ENCODE data around the gene CCDC61. TPM values are rescaled to one million over a fixed set of nuclear protein-coding genes. Genes with fewer than 3 reads are reported as not detected.
A peak's percentile ranks its signal among the peaks of the same experiment; 100 is the strongest.

The CCDC61 gene
- total RNA-seq, 2 donors from 2014 or later = 10.0 to 12.9 TPM

GRCh38 chr19:46030812-46031550 lies 35.7 kb downstream of the CCDC61 start:
- intact Hi-C loops (cut with DNase I) = no loop called here
- DNase-seq (ENCODE audit: low spot score) = peak; percentile 31

DNA sequence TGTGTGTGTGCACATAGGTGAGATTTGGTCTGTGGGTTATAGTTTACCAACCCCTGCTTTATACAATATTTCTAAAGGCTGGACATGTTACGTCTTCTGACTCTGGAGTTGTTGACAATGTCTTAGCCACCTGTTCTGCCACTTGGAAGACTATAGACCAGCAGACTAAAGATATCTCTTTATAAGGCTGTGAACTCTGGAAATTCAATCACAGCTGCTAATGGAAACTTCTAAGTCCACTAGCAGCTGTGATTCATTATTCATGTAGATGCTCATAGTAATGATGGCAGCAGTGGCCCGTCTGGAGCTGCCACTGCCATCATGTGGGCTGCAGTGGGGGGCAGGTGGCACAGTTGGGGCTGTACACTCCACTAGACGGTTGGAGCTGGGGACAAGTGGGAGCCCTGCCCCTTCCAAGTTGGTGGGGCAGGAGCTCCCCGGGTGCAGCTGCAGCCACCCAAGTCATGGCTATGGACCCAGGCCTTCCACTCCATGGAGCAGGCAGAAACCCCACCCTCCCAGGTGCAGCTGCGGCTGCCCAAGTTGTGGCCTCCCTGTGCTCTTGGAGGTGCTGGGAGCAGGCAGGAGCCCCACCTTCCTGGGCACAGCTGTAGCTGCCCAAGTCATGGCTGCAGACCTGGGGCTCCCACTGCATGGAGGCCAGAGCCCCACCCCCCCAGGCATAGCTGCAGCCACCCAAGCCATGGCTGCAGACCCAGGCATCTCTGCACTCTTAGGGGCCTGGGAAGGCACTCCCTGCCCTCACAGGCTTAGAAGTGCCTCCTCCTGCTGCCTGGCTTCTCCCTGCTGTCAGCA lies 36.7 kb downstream of the CCDC61 start:
- peak; percentile 66 for DNase-seq (ENCODE audit: low spot score)

DNA sequence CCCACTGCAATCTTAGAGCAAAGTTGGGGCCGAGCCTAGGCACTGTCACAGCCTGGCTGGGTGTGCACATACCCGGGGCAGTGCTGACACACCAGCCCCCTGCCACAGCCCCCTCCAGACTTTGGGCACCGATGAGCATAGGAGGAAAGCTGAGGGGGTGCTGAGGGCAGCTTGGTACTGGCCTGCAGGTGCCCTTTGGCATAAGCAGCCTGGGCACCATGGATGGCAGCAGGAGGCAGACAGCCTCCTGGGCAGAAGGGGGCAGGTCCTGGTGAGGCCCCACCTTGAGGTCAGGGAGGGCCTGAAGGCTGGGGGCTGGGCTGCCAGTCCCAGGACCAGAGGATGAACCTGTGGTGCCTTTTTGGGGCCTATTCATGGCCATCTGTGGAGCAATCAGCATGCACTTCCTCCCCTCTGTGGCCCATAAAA lies 37.3 kb downstream of the CCDC61 start:
- DNase-seq (ENCODE audit: low spot score) = no peak
- intact Hi-C loops (cut with DNase I) = no loop called here

More for the DNA sequence above, 36.7 kb downstream of the CCDC61 start:
- intact Hi-C loops (cut with DNase I) = no loop called here

- DNase-seq (ENCODE audit: low spot score) = peak; percentile 36
- intact Hi-C loops (cut with DNase I) = no loop called here
These were observed 38.1 kb downstream of the CCDC61 start for GRCh38 chr19:46033401-46033800.

- DNase-seq (ENCODE audit: low spot score) = no peak
- intact Hi-C loops (cut with DNase I) = no loop called here
These were observed 40.3 kb downstream of the CCDC61 start for GRCh38 chr19:46035546-46035945.

DNA sequence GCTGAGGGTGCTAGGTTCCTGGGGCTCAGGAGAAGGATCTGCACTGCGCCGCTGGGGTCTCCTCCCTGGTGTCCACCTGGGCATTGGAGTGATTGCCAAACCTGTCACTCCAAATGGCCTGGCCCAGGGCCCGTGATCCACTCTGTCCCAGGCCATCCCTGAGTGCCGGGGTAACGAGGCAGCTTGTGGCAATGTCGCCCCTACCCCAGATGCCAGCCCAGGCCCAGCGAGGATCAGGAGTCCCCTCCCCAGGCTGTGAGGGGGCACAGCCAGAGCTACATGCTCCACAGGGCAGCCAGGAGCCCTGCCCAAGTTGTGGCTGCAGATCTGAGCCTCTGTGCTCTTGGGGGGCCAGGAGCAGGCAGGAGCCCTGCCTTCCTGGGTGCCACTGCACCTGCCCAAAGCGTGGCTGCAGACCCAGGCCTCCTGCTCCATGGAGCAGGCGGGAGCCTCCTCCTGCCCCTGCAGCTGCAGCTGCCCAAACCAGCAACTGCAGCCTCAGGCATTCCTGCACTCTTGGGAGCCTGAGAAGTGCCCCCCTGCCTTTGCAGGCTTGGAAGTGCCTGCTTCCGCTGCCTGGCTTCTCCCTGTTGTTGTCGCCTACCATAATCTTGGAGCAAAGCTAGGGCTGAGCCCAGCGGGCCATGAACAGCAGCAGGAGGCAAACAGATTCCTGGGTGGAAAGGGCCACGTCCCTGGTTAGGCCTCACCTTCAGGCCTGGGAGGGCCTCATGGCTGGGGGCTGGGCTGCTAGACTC lies 40.9 kb downstream of the CCDC61 start:
- intact Hi-C loops (cut with DNase I) = no loop called here

DNA sequence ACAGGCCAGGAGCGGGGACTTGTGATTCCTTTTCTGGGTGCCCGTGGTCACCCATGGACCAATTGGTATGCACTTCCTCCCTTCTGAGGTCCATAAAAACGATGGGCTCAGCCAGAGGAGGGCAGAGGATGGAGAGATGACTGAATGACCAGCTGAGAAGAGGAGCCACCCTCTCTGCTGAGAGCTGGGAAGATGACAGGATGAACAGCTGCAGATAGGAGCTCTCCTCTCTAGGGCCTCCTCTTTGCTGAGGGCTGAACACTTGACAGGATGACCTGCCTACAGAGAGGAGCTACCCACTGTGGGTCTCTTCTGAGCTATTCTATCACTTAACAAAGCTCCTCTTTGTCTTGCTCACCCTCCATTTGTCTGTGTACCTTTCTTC lies 41.5 kb downstream of the CCDC61 start:
- intact Hi-C loops (cut with DNase I) = no loop called here
- DNase-seq (ENCODE audit: low spot score) = no peak

More for the DNA sequence above, 40.9 kb downstream of the CCDC61 start:
- peak; percentile 66 for DNase-seq (ENCODE audit: low spot score)

- intact Hi-C loops (cut with DNase I) = loop anchor here in 1 of 2 donors (5.0 kb wide), 1 partner anchor 707 kb away; the partner anchor contains the start of genes FKRP and STRN4
- DNase-seq (ENCODE audit: low spot score) = peak; percentile 47
These were observed 44.9 kb downstream of the CCDC61 start for GRCh38 chr19:46040125-46040524.

DNA sequence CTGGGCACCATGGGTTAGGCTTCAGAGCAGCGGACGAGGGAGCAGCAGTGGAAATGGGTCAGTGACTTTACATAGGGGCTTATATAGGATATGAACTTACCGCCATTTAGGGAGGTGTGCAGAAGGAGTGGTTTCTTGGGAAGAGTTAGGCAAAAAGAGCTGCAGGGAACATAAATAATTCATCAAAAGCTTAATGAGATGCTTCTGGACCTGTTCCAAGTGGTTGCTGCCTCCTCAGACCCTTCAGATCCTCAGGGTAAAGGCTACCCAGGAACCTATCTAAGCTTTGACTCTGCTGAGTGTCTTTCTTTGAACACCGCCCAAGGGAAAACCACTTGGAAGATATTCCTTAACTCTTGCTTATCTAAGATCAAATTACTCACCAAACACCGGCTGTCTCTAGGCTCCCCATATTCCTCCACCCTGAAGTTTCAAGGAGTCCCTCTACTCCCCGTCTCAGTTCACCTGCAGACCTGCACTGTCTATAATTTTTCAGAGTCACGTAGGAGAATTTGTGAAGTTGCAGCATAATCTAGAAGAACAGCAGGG lies 45.8 kb downstream of the CCDC61 start, which contains the start of gene IGFL4:
Gene IGFL4 (minus strand): TSS at position 51 of the 549 bp plus-strand sequence. CDS start 40 bp downstream, at position 11.
- peak; percentile 35 for DNase-seq (ENCODE audit: low spot score)

GRCh38 chr19:46042252-46042883 lies 47.1 kb downstream of the CCDC61 start:
- intact Hi-C loops (cut with DNase I) = loop anchor here in 1 of 2 donors (5.0 kb wide), 1 partner anchor 705 kb away; the partner anchor contains the start of genes FKRP and STRN4
- no peak for DNase-seq (ENCODE audit: low spot score)

More for the DNA sequence above, 45.8 kb downstream of the CCDC61 start, which contains the start of gene IGFL4:
- intact Hi-C loops (cut with DNase I) = loop anchor here in 1 of 2 donors (5.0 kb wide), 1 partner anchor 706 kb away; the partner anchor contains the start of genes FKRP and STRN4

DNA sequence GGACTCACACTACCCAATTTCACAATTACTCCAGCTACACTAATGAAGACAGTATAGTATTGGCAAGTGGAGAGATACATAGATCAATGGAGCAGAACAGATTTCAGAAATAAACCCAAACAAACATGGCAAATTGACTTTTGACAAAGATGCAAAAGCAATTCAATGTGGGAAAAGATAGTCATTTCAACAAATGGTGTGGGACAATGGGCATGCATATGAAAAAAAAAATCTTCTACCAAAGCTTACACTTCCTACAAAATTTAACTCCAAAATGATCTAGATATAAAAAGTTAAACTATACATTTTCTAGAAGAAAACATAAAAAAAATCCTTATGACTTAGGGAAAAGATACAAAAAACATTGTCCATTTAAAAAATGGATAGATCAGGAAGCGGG lies 48.3 kb downstream of the CCDC61 start:
- intact Hi-C loops (cut with DNase I) = loop anchor here in 1 of 2 donors (5.0 kb wide), 1 partner anchor 704 kb away; the partner anchor contains the start of genes FKRP and STRN4
- DNase-seq (ENCODE audit: low spot score) = no peak

GRCh38 chr19:46049597-46049996 lies 54.3 kb downstream of the CCDC61 start:
- intact Hi-C loops (cut with DNase I) = no loop called here
- no peak for DNase-seq (ENCODE audit: low spot score)

DNA sequence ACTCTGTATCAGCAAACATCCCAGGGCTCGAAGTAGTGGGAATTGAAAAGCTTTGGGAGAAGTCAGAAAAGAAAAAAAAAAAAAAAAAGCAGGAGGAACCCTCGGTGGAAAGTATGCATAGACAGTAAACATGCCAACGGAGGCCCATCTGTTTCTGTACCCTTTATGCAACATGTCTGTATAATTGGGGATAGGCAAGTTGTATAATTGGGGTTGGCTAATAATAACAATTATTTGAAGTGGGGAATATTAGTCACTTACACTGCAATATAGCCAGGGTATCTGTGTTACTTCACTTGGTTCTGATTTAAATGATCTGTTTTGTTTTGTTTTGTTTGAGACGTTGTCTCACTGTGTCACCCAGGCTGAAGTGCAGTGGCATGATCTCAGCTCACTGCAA lies 57.6 kb downstream of the CCDC61 start:
- intact Hi-C loops (cut with DNase I) = no loop called here

GRCh38 chr19:46056536-46056935 lies 61.3 kb downstream of the CCDC61 start:
- DNase-seq (ENCODE audit: low spot score) = no peak
- intact Hi-C loops (cut with DNase I) = no loop called here

More for the DNA sequence above, 57.6 kb downstream of the CCDC61 start:
- DNase-seq (ENCODE audit: low spot score) = no peak

DNA sequence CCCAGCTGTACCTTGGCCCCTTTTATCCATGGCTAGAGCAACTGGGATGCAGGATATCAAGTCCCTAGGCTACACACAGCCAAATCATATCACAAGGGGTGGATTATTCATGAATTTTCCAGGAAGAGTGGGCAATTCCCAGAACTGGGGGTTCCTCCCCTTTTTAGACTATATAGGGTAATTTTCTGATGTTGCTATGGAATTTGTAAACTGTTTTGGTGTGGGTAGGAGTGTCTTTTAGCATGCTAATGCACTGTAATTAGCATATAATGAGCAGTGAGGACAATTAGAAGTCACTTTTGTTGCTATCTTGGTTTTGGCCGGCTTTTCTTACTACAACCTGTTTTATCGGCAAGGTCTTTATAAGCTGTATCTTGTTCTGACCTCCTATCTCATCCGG lies 63.5 kb downstream of the CCDC61 start:
- intact Hi-C loops (cut with DNase I) = no loop called here
- DNase-seq (ENCODE audit: low spot score) = no peak

DNA sequence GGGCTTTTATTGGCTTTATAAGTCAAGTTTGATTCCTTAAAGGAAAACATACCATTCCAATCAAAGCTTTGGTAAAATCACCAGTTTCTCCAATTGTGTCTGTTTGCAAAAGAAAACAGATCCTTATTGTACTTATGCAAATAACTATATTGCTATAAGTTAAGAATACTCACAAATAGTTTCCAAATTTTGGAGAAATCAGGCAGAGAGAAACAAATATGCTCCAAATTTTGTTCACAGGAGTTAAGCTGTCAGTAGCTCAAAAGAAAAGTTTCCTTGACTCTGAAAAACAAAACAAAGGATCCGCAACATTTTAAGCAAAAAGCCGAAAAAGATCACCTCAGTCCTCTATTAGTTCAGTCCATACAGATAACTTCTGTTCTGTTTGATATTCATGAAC lies 64.7 kb downstream of the CCDC61 start:
- DNase-seq (ENCODE audit: low spot score) = no peak
- intact Hi-C loops (cut with DNase I) = no loop called here

DNA sequence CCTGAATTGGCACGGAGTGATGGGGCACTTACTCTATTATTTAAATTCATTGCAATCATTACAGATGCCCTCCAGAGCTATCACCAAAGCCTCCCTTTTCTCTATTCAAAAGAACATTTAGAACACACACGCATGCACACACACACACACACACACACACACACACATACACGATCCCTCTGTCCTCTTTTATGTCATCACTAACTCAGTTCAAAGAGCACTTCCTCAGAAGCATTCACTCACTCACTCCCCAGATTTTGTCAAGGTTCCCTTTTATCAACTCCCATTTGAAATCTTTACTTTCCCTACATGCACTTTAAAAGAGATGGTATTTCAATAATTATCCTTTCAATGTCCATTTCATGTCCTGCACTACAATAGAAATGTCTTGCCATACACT lies 67.9 kb downstream of the CCDC61 start:
- no peak for DNase-seq (ENCODE audit: low spot score)
- intact Hi-C loops (cut with DNase I) = no loop called here

GRCh38 chr19:46065486-46066071 lies 70.3 kb downstream of the CCDC61 start:
- DNase-seq (ENCODE audit: low spot score) = no peak
- intact Hi-C loops (cut with DNase I) = no loop called here

Data from posterior vena cava (tissue), 2 donors.